Transverse colon (tissue), 4 donors: ENCODE results near the gene SP6.

Source experiments
- CTCF ChIP-seq, 5 experiments: fragments of 200-600 bp in 3 of 5; fragments of 450-650 bp in 2 of 5; sonication (generic) in 3 of 5; IDR thresholded peaks; 1 replicate in 2 of 5; 2 replicates in 3 of 5; pipeline ENCODE4 v1.5.1; 2016 to 2017; ENCODE audit warnings: antibody characterized with exemption in 5 of 5, inconsistent platforms in 3 of 5, mild to moderate bottlenecking in 2 of 5, moderate library complexity in 1 of 5
- EP300 ChIP-seq: sonication (generic); formaldehyde crosslinking; IDR thresholded peaks from one replicate; pipeline ENCODE4 v1.6.1; 2017; ENCODE audit warnings: antibody characterized with exemption, low read depth
- POLR2A ChIP-seq: fragments of 450-650 bp; IDR thresholded peaks from one replicate; pipeline ENCODE4 v1.6.1; 2016; ENCODE audit warnings: antibody characterized with exemption, mild to moderate bottlenecking, moderate library complexity
- POLR2AphosphoS5 ChIP-seq, 3 donors: sonication (generic); formaldehyde crosslinking; IDR thresholded peaks; one replicate each; pipeline ENCODE4 v1.6.1; 2016; ENCODE audit warnings: antibody characterized with exemption in 3 of 3

GRCh38 chr17:47860386-47860785 is 9.4 kb upstream of the SP6 start:
- TF ChIP-seq POLR2A (no peak), POLR2AphosphoS5 (IDR thresholded peaks at IDR 0.05) (no peak), CTCF (IDR thresholded peaks at IDR 0.05) (no peak), EP300 (no peak)
